NCI-H146 treated with DMSO at 0.1 percent for 48 hours (cell line): ENCODE measurements around the gene TMEM45A.
"Not testable (repeated sequence)": the region's sequence is repeated elsewhere in the genome, so short reads cannot be mapped to it uniquely, and the experiment has no call there.

ENCODE experiments used
- DNase-seq: peaks from one replicate; lab custom pipeline; 2025; ENCODE audit not compliant: unreplicated experiment; lab: John Stamatoyannopoulos, UW

The TMEM45A gene

GRCh38 chr3:100492059-100493006 lies at the start of gene TMEM45A:
Gene TMEM45A, plus strand, starts transcription at chr3:100492619. Its CDS starts 62,593 bp downstream, at chr3:100555212.
- DNase-seq = peak; percentile 85

DNA sequence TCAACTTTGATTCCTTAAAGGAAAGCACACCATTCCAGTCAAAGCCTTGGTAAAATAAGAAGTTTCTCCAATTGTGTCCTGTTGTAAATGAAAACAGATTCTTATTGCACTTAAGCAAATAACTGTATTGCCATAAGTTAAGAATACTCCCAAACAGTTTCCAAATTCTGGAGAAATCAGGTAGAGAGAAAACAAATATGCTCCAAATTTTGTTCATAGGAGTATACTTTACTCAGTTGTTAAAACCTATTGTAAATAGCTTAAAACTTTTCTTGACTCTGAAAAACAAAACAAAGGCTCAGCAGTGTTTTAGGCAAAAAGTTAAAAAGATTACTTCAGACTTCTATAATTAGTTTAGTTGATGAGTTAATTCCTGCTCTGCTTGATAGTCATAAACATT lies 48.7 kb upstream of the TMEM45A start:
- no peak for DNase-seq

DNA sequence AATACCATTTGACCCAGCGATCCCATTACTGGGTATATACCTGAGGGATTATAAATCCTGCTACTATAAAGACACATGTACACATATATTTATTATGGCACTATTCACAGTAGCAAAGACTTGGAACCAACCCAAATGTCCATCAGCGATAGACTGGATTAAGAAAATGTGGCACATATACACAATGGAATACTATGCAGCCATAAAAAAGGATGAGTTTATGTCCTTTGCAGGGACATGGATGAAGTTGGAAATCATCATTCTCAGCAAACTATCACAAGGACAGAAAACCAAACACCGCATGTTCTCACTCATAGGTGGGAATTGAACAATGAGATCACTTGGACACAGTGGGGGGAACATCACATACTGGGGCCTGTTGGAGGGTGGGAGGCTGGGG lies 45.4 kb upstream of the TMEM45A start:
- not testable (repeated sequence) for DNase-seq

- no peak for DNase-seq
Observed at GRCh38 chr3:100448079-100448478, 44.3 kb upstream of the TMEM45A start.

GRCh38 chr3:100449214-100449613 lies 43.2 kb upstream of the TMEM45A start:
- no peak for DNase-seq

DNA sequence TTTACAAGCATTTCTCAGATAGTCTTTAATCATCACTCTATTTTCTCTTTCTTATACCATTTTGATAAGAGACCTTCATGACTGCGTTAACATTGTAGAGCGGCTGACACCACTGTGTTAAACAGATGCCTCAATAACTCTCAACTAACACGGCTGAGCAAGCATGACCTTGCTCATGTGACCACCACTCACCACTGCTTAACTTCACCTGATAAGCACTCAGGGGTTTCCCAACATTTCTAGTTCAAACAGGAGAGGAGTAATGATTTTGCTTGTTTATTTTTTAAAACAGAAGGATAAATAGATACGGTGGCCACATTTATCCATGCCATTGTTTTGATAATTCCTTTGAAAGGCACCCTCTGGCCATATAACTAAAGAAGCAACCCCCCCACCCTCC lies 37.7 kb upstream of the TMEM45A start:
- no peak for DNase-seq

DNA sequence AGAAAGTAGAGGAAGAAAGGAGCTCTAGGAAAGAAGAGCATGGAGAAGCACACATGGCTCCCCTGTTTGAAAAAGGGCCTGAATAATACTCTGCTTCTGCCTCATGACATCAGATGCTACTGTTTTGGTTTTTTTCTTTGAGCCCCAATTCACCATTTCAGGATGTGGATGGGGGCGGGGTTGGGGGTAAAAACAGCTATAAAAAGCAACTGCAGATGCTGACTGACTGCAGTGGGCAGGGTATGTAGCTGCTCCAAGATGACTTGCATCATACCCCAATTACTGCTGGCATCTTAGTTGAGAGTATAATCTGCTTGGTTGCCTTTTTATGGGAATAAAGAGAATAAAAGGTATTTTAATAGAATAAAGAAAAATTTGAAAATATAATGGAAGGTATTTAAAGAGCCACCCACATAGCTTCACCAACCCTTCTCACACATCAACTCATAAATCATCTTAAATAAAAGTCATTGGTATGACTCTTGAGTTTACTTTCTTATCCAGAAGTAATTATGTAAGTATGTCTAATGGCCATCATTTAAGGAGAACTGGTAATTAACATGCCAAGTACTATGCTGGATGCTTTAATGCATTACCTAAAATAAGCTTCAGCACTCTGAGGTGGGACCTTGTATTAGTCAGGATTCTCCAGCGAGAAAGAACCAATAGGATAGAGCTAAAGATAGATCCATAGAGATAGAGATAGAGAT lies 36.4 kb upstream of the TMEM45A start:
- no peak for DNase-seq

GRCh38 chr3:100456745-100457144 lies 35.7 kb upstream of the TMEM45A start:
- DNase-seq = no peak

DNA sequence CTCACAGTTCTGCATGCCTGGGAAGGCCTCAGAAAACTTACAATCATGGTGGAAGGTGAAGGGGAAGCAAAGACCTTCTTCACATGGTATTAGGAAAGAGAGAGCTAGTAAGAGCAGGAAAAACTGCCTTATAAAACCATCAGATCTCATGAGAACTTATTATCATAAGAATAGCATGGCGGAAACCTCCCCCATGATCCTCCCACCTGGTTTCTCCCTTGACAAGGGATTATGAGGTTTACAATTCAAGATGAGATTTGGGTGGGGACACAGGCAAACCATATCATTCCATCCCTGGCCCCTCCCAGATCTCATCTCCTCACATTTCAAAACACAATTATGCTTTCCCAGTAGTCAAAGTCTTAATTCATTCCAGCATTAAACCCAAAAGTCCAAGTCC lies 34.6 kb upstream of the TMEM45A start:
- DNase-seq = no peak

GRCh38 chr3:100458814-100459213 lies 33.6 kb upstream of the TMEM45A start:
- DNase-seq = no peak

DNA sequence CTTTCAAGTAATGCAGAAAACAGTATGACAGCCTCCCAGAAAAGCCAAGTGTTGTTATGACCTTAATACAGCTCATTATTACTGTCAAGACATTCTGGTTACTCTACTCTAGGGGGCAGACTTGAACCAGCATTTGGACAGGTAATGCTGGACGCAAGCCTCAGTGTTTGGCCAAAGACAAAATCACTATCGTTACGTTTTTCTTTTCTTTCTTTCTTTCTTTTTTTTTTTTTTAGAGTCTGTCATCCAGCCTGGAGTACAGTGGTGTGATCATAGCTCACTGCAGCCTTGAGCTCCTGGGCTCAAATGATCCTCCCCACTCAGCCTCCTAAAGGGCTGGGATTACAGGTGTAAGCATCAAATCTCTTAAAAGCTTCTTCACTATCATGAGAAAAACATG lies 29.4 kb upstream of the TMEM45A start:
- DNase-seq = peak; percentile 45

DNA sequence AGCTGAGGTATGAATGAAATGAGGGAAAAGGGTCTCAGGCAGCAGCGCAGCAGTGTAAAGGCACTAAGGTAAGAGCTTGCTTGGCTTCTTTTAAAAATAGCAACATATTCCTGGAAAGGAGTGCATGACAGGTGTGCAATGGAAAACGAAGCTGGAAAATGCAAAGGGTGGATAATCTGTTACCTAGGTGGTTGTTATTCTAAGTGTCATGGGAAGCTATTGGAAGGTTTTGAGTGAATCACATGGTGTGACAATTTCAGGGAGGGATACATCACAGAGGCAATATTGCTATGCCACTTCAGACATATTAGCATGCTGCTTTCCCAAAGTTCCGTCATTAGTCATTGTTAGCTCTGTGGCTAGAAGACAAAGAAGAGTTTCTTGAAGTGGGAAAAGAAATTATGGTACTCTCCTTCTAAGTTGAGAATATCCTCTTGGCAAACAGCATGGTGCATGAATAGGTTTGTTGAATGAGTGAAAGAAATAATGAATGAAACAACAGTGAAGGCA lies 28.7 kb upstream of the TMEM45A start:
- DNase-seq = no peak

DNA sequence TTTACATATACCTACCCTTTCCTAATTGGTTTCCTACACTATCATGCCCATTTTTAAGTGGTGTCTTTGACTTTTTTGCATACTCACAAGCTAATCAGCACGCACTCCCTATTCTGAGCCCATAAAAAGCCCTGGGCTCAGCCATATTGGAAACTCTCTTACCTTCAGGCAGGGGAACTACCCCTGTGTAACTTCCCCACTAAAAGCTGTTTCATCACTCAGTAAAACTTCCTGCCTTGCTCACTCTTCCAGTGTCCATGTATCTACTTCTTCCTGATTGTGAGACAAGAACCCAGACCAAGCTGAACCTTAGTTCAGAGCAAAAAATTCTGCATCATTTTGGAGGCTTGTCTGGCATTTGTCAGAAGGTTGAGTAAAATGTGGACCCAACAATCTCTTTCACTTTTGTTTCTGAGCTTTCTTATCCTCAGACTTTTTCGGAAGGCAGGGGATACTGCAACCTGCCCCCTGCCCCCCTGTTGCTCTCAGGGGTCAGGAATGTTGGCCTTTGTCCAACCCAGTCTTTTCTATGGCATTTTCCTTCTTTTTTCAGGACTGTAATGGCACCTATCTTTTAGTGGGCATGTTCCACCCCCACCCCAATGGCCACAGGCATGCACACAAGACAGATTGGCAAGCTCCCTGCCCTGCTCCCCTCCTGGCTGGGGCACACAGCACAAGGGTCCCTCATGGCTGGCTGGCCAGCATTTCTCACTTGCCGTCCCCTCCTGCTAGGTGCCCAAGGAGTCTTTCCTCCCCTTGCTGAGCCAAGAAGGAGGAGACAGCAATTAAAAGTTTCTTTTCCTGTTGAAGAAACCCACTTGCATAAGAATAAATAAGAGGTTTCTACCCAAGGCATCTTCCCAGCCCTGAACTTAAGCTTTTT lies 26.3 kb upstream of the TMEM45A start:
- no peak for DNase-seq

DNA sequence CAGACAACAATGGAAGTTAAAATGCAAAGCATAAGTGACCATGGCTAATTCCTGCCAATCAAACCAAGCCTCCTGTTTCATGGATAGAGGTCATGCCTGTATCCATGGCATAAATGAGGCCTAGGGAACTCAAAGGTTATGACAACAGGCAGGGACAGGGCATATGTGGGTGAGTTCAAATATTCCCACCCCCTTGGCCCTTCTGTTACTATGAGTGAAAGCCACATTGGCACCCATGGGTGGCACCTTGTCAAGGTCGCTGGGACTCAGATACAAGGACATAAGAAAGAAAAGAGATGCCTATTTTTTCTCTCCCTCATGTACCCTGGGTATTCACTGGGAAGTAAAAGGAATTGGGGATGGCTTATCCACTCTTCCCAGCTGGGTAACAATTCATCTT lies 25.3 kb upstream of the TMEM45A start:
- no peak for DNase-seq

GRCh38 chr3:100468676-100469075 lies 23.7 kb upstream of the TMEM45A start:
- no peak for DNase-seq

DNA sequence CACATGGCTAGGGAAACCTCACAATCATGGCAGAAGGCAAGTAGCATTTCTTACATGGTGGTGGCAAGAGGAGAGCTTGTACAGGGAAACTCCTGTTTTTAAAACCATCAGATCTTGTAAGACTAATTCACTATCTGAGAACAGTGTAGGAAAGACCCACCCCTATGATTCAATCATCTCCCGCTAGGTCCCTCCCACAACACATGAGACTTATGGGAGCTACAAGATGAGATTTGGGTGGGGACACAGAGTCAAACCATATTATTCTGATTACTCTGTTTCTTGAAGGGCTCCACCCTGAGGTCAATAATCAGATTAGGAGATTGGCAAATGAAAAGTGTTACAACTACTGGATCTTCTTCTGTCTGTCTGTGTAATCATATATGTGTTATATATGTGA lies 21.5 kb upstream of the TMEM45A start:
- no peak for DNase-seq

DNA sequence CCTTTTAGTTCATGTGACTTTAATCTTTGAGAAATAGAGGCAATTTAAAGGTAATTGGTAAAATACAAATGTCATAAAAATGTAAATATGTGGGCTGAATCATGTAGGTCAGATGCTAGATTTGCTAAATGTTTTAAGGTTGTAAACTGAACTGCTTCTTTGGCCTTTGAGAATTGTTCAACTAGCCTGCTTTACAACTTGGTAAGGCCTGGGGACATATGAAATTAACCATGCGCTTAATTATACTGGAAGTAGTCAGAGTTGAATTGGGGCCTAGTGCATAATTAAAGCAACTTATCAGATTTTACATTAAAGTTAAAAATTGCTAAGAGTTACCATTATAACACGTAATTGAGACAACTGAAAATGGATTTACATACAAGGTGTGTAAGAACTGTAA lies 21.0 kb upstream of the TMEM45A start:
- DNase-seq = no peak

DNA sequence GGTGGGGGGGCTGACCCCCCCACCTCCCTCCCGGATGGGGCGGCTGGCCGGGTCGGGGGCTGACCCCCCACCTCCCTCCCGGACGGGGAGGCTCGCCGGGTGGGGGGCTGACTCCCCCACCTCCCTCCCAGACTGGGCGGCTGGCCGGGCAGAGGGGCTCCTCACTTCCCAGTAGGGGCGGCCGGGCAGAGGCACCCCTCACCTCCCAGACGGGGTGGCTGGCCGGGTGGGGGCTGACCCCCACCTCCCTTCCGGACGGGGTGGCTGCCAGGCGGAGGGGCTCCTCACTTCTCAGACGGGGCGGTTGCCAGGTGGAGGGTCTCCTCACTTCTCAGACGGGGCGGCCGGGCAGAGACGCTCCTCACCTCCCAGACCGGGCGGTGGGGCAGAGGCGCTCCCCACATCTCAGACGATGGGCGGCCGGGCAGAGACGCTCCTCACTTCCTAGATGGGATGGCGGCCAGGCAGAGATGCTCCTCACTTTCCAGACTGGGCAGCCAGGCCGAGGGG lies 14.5 kb upstream of the TMEM45A start:
- DNase-seq = not testable (repeated sequence)

DNA sequence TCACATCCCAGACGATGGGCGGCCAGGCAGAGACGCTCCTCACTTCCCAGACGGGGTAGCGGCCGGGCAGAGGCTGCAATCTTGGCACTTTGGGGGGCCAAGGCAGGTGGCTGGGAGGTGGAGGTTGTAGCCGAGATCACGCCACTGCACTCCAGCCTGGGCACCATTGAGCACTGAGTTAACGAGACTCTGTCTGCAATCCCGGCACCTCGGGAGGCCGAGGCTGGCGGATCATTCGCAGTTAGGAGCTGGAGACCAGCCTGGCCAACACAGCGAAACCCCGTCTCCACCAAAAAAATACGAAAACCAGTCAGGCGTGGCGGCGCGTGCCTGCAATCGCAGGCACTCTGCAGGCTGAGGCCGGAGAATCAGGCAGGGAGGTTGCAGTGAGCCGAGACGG lies 13.9 kb upstream of the TMEM45A start:
- DNase-seq = not testable (repeated sequence)

- DNase-seq = no peak
Observed at GRCh38 chr3:100480081-100480480, 12.3 kb upstream of the TMEM45A start.

DNA sequence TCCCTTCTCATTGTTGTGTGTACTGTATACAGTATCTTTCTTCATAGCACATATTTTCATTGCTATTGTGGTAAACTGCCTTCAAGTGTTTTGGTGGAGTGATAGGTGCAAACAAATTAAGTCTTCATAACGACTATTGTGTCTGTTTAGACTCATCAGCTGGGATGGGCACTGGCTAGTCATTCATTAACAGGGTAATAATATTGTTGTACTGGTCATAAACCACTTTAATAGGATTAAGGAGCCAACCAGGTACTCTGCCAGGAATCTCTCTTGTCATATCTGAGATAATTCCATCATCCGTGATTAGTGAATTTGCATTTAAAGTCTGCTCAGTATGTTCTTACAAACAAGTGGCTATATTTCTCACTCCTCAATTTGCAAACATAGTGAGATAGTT lies 10.2 kb upstream of the TMEM45A start:
- no peak for DNase-seq
